GM19193 (cell line): ENCODE results near the gene COMMD4.

ENCODE experiments used
- POLR2A ChIP-seq: IDR thresholded peaks from 4 replicates; pipeline ENCODE4 v1.6.1; 2011; ENCODE audit not compliant: insufficient read depth, insufficient read length; ENCODE audit errors: extremely low read depth

The COMMD4 gene

GRCh38 chr15:75355369-75355768 lies 19.5 kb downstream of the COMMD4 start:
- no peak for TF ChIP-seq POLR2A

- no peak for TF ChIP-seq POLR2A
Observed at GRCh38 chr15:75356006-75356405, 20.1 kb downstream of the COMMD4 start.

GRCh38 chr15:75356517-75356916 lies 20.7 kb downstream of the COMMD4 start:
- TF ChIP-seq POLR2A = no peak

- no peak for TF ChIP-seq POLR2A
Observed at GRCh38 chr15:75357976-75358673, 22.3 kb downstream of the COMMD4 start.

GRCh38 chr15:75358771-75359536 lies 23.1 kb downstream of the COMMD4 start:
- no peak for TF ChIP-seq POLR2A

GRCh38 chr15:75359537-75360250 lies 23.8 kb downstream of the COMMD4 start:
- no peak for TF ChIP-seq POLR2A

DNA sequence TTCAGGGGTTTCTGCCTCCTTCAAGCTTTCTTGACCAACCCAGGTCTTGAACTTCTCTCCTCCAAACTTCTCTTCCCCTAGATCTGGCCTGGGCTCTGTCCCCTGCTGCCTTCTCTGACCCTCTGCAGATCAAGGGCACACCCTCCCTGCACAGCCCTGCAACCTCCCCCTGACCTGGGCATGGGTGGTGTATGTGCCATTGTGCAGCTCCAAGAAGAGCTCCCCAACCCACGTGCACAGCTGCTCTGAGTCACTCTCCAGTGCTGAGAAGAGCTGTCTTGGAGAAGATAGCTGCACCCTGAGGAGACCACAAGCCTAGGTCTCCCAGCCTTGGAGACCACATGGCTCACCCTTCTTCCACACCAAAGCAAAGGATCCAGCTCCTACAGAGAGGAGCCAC lies 24.5 kb downstream of the COMMD4 start:
- TF ChIP-seq POLR2A = peak; percentile 6

- TF ChIP-seq POLR2A = no peak
Observed at GRCh38 chr15:75360856-75361255, 25.0 kb downstream of the COMMD4 start.

DNA sequence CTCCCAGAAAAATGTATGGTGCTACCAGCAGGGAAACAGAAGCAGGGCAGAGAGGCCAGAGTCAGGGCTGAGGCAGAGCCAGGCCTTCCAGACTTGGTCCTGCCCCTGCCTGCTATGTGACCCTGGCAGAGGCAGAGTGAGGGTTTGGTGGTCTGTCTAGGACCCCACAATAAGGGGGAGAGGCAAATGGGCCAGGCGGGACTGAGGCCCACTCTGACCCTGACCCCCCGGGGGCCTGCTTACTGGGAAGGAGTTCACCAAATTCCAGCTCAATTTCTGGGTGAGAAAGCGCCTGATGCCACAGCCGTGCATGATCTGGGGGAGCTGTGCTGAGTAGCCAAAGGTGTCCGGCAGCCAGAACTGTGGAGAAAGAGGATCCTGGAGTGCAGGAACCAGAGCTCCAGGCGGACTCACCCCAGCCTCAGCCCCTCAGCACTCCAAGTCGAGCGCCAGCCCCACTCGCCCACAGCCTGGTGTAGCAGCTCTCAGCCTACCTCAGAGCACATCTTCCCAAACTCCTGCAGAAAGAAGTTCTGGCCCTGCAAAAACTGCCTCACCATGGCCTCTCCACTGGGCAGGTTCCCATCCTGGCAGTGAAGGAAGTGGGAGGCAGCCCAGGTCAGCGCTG lies 25.6 kb downstream of the COMMD4 start:
- no peak for TF ChIP-seq POLR2A

DNA sequence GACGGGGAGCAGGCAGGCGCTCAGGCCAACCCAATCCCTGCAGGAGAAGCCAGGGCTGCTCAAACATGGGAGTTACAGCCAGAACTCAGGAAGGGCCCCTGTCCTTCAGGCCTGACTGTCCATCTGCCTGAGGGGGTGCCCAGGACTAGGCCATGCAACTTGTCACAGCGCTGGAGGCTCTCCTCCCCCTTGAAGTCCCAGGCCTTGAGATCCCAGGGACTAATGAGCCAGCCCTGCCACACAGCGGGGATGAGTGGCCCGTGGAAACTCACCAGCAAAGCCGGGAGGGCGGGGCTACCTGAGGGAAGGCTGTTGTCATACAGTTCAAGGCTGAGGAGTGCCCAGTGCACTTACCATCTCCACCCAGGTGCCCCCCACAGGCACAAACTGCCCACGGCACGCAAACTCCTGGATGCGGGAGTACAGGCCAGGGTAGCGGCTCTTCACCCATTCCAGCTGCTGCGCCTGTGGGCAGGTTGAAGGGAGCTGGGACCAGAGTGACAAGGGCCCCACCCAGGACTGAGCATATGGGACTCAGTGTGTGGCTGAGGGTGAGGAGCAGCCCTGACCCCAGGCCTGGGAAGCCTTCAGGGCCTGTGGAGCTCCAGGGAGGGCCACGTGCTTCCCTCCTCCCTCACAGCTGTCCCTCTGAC lies 26.3 kb downstream of the COMMD4 start:
- no peak for TF ChIP-seq POLR2A

- no peak for TF ChIP-seq POLR2A
Observed at GRCh38 chr15:75362642-75363249, 26.9 kb downstream of the COMMD4 start.

GRCh38 chr15:75363786-75364185 lies 27.9 kb downstream of the COMMD4 start:
- TF ChIP-seq POLR2A = no peak

GRCh38 chr15:75364881-75365280 lies 29.0 kb downstream of the COMMD4 start:
- TF ChIP-seq POLR2A = no peak

DNA sequence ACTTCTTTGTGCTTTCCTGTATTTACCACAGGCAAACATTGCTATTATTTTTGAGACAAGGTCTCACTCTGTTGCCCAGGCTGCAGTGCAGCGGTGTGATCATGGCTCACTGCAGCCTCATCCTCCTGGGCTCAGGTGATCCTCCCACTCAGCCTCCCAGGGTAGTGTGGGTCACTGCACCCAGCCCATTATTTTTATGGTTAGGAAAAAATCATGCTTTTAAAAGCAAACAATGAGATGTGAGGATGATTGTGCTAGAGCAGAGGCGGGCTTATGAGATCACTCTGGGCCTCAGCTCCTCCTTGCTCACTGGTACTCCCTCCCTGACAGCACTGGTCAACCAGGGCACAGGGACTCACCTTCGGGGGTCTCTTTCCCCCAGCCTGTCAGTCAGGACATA lies 30.3 kb downstream of the COMMD4 start:
- no peak for TF ChIP-seq POLR2A
